Measurements from ENCODE around the gene SNX32.
"Not testable (repeated sequence)": the region's sequence is repeated elsewhere in the genome, so short reads cannot be mapped to it uniquely, and the experiment has no call there.

The SNX32 gene

GRCh38 chr11:65826984-65827735 is 6.6 kb upstream of the SNX32 start:
- H3K4me1 ChIP-seq (ENCODE audit: control insufficient read depth in 1 of 2, insufficient read depth in 2 of 2, low read length in 2 of 2) = peaks cover 19 to 31% of the 10 kb centered on the region in 2 donors
- H3K4me3 ChIP-seq (ENCODE audit: low read depth in 1 of 2, low read length in 2 of 2) = peak overlapping the region; percentile 6 to 42
- H3K9ac ChIP-seq (ENCODE audit: low read depth in 1 of 2, low read length in 2 of 2) = peak overlapping the region in 1 of 2 donors; percentile 35
- no peaks in the 10 kb centered on the region for H3K36me3 ChIP-seq (ENCODE audit: control insufficient read depth in 1 of 2, insufficient read depth in 2 of 2, low read length in 2 of 2)
- H3K27me3 ChIP-seq (ENCODE audit: control insufficient read depth in 1 of 2, insufficient read depth in 2 of 2, low read length in 2 of 2) = no peaks in the 10 kb centered on the region
- no peaks in the 10 kb centered on the region for H3K9me3 ChIP-seq (ENCODE audit: control insufficient read depth in 1 of 2, low read length in 2 of 2)
- H3K27ac ChIP-seq (ENCODE audit: low read depth, low read length) = peak overlapping the region; percentile 12

- Histone ChIP-seq H3K27ac (ENCODE audit: low read depth, low read length) (no peak overlapping the region), H3K4me3 (ENCODE audit: low read depth in 1 of 2, low read length in 2 of 2) (no peak overlapping the region), H3K4me1 (ENCODE audit: control insufficient read depth in 1 of 2, insufficient read depth in 2 of 2, low read length in 2 of 2) (peaks cover 18 to 22% of the 10 kb centered on the region in 2 donors), H3K27me3 (ENCODE audit: control insufficient read depth in 1 of 2, insufficient read depth in 2 of 2, low read length in 2 of 2) (no peaks in the 10 kb centered on the region), H3K36me3 (ENCODE audit: control insufficient read depth in 1 of 2, insufficient read depth in 2 of 2, low read length in 2 of 2) (no peaks in the 10 kb centered on the region), H3K9ac (ENCODE audit: low read depth in 1 of 2, low read length in 2 of 2) (no peak overlapping the region), H3K9me3 (ENCODE audit: control insufficient read depth in 1 of 2, low read length in 2 of 2) (no peaks in the 10 kb centered on the region)
These were observed 4.3 kb upstream of the SNX32 start for GRCh38 chr11:65829459-65829858.

- not testable (repeated sequence) for H3K27ac ChIP-seq (ENCODE audit: low read depth, low read length); H3K9me3 ChIP-seq (ENCODE audit: control insufficient read depth in 1 of 2, low read length in 2 of 2); H3K4me3 ChIP-seq (ENCODE audit: low read depth in 1 of 2, low read length in 2 of 2); H3K36me3 ChIP-seq (ENCODE audit: control insufficient read depth in 1 of 2, insufficient read depth in 2 of 2, low read length in 2 of 2); H3K27me3 ChIP-seq (ENCODE audit: control insufficient read depth in 1 of 2, insufficient read depth in 2 of 2, low read length in 2 of 2); H3K9ac ChIP-seq (ENCODE audit: low read depth in 1 of 2, low read length in 2 of 2)
- peaks cover 21 to 24% of the 10 kb centered on the region in 2 donors for H3K4me1 ChIP-seq (ENCODE audit: control insufficient read depth in 1 of 2, insufficient read depth in 2 of 2, low read length in 2 of 2)
These were observed 1.5 kb upstream of the SNX32 start for GRCh38 chr11:65832231-65832630.

DNA sequence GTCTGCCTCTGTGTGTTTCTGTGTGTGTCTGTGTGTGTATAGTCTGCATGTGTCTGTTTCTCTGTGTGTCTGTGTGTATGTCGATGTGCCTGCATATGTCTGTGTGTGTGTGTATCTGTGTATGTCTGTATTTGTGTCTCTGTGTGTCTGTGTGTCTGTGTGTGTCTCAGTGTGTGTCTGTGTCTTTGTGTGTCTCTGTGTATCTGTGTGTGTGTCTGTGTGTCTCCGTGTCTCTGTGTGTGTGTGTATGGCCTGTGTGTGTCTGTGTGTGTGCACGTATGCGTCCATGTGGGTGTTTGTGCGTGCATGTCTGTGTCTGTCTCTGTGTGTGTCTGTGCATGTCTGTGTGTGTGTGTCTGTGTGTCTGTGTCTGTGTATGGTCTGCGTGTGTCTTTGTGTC is 439 bp downstream of the SNX32 start:
- H3K9me3 ChIP-seq (ENCODE audit: control insufficient read depth in 1 of 2, low read length in 2 of 2) = no peaks in the 10 kb centered on the region
- no peaks in the 10 kb centered on the region for H3K36me3 ChIP-seq (ENCODE audit: control insufficient read depth in 1 of 2, insufficient read depth in 2 of 2, low read length in 2 of 2)
- peak overlapping the region; percentile 79 to 88 for H3K4me3 ChIP-seq (ENCODE audit: low read depth in 1 of 2, low read length in 2 of 2)
- H3K4me1 ChIP-seq (ENCODE audit: control insufficient read depth in 1 of 2, insufficient read depth in 2 of 2, low read length in 2 of 2) = peaks cover 10 to 19% of the 10 kb centered on the region in 2 donors
- H3K27me3 ChIP-seq (ENCODE audit: control insufficient read depth in 1 of 2, insufficient read depth in 2 of 2, low read length in 2 of 2) = no peaks in the 10 kb centered on the region
- no peak overlapping the region for H3K27ac ChIP-seq (ENCODE audit: low read depth, low read length)
- H3K9ac ChIP-seq (ENCODE audit: low read depth in 1 of 2, low read length in 2 of 2) = peak overlapping the region; percentile 22 to 69

DNA sequence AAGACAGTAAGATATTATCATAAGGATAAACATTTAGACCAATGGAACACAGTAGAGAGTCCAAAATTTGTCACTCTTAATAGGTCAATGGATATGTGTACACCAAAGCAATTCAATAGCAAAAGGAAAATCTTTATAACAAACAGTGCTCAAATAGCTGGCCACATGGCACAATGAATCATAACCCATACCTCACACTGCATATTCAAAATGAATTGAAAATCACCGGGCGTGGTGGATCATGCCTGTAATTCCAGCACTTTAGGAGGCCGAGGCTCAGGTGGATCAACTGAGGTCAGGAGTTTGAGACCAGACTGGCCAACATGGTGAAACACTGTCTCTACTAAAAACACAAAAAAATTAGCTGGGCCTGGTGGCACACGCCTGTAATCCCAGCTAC is 8.4 kb downstream of the SNX32 start:
- peaks cover 7 to 8% of the 10 kb centered on the region in 2 donors for H3K4me1 ChIP-seq (ENCODE audit: control insufficient read depth in 1 of 2, insufficient read depth in 2 of 2, low read length in 2 of 2)
- no peaks in the 10 kb centered on the region for H3K9me3 ChIP-seq (ENCODE audit: control insufficient read depth in 1 of 2, low read length in 2 of 2)
- no peak overlapping the region for H3K9ac ChIP-seq (ENCODE audit: low read depth in 1 of 2, low read length in 2 of 2)
- no peaks in the 10 kb centered on the region for H3K36me3 ChIP-seq (ENCODE audit: control insufficient read depth in 1 of 2, insufficient read depth in 2 of 2, low read length in 2 of 2)
- no peak overlapping the region for H3K27ac ChIP-seq (ENCODE audit: low read depth, low read length)
- H3K27me3 ChIP-seq (ENCODE audit: control insufficient read depth in 1 of 2, insufficient read depth in 2 of 2, low read length in 2 of 2) = no peaks in the 10 kb centered on the region
- H3K4me3 ChIP-seq (ENCODE audit: low read depth in 1 of 2, low read length in 2 of 2) = no peak overlapping the region

DNA sequence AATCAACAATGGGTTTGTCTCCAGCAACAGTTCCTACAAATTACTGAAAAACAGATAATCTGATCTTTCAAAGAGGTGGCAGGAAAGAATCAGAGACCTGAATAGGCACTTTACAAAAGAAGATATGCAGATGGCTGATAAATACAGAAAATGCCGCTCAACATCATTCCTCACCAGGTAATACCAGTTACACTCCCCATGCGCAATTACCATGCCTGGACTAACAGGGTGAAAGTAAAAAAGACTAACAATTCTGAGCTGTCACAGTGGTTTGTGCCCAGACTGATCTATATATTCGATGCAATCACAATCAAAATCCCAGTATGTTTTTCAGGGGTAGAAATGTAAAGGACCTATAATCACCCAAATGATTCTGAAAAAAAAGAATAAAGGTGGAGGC is 10.0 kb downstream of the SNX32 start:
- H3K9ac ChIP-seq (ENCODE audit: low read depth in 1 of 2, low read length in 2 of 2) = no peak overlapping the region

GRCh38 chr11:65844231-65844872 is 10.6 kb downstream of the SNX32 start:
- Histone ChIP-seq H3K36me3 (ENCODE audit: control insufficient read depth in 1 of 2, insufficient read depth in 2 of 2, low read length in 2 of 2) (no peaks in the 10 kb centered on the region), H3K9me3 (ENCODE audit: control insufficient read depth in 1 of 2, low read length in 2 of 2) (no peaks in the 10 kb centered on the region), H3K4me3 (ENCODE audit: low read depth in 1 of 2, low read length in 2 of 2) (peak overlapping the region in 1 of 2 donors; percentile 34), H3K27me3 (ENCODE audit: control insufficient read depth in 1 of 2, insufficient read depth in 2 of 2, low read length in 2 of 2) (no peaks in the 10 kb centered on the region), H3K9ac (ENCODE audit: low read depth in 1 of 2, low read length in 2 of 2) (no peak overlapping the region), H3K27ac (ENCODE audit: low read depth, low read length) (no peak overlapping the region), H3K4me1 (ENCODE audit: control insufficient read depth in 1 of 2, insufficient read depth in 2 of 2, low read length in 2 of 2) (peaks cover 8 to 11% of the 10 kb centered on the region in 2 donors)

More for the DNA sequence above, 10.0 kb downstream of the SNX32 start:
- H3K27me3 ChIP-seq (ENCODE audit: control insufficient read depth in 1 of 2, insufficient read depth in 2 of 2, low read length in 2 of 2) = no peaks in the 10 kb centered on the region
- H3K4me3 ChIP-seq (ENCODE audit: low read depth in 1 of 2, low read length in 2 of 2) = peak overlapping the region in 1 of 2 donors; percentile 34
- no peaks in the 10 kb centered on the region for H3K9me3 ChIP-seq (ENCODE audit: control insufficient read depth in 1 of 2, low read length in 2 of 2)
- H3K4me1 ChIP-seq (ENCODE audit: control insufficient read depth in 1 of 2, insufficient read depth in 2 of 2, low read length in 2 of 2) = peaks cover 7 to 8% of the 10 kb centered on the region in 2 donors
- no peaks in the 10 kb centered on the region for H3K36me3 ChIP-seq (ENCODE audit: control insufficient read depth in 1 of 2, insufficient read depth in 2 of 2, low read length in 2 of 2)
- no peak overlapping the region for H3K27ac ChIP-seq (ENCODE audit: low read depth, low read length)

GRCh38 chr11:65847746-65848145 is 14.0 kb downstream of the SNX32 start:
- peaks cover 17 to 21% of the 10 kb centered on the region in 2 donors for H3K36me3 ChIP-seq (ENCODE audit: control insufficient read depth in 1 of 2, insufficient read depth in 2 of 2, low read length in 2 of 2)
- peaks cover 26 to 30% of the 10 kb centered on the region in 2 donors for H3K4me1 ChIP-seq (ENCODE audit: control insufficient read depth in 1 of 2, insufficient read depth in 2 of 2, low read length in 2 of 2)
- peaks cover 3 to 4% of the 10 kb centered on the region in 2 donors for H3K9me3 ChIP-seq (ENCODE audit: control insufficient read depth in 1 of 2, low read length in 2 of 2)
- no peak overlapping the region for H3K4me3 ChIP-seq (ENCODE audit: low read depth in 1 of 2, low read length in 2 of 2)
- H3K27me3 ChIP-seq (ENCODE audit: control insufficient read depth in 1 of 2, insufficient read depth in 2 of 2, low read length in 2 of 2) = no peaks in the 10 kb centered on the region
- no peak overlapping the region for H3K27ac ChIP-seq (ENCODE audit: low read depth, low read length)
- no peak overlapping the region for H3K9ac ChIP-seq (ENCODE audit: low read depth in 1 of 2, low read length in 2 of 2)

GRCh38 chr11:65848693-65849092 is 14.9 kb downstream of the SNX32 start:
- not testable (repeated sequence) for H3K27me3 ChIP-seq (ENCODE audit: control insufficient read depth in 1 of 2, insufficient read depth in 2 of 2, low read length in 2 of 2)

DNA sequence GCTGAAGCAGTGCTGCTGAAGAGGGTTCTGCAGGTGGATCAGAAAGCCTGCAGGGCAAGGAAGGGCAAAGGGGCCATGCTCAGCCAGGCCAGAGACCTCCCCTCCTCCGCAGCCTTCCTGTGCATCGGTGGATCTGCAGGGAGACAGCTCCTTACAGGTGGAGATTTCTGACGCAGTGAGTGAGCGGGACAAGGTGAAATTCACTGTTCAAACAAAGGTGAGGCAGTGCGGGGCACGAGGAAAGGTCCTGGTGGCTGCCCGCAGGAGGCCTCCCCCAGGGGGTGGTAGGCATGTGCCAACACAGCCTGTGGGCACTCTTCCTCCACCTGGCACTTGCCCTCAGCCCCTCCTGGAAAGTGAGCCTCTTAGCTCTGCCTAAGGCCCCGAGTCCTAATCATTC is 15.6 kb downstream of the SNX32 start:
- peaks cover 30 to 34% of the 10 kb centered on the region in 2 donors for H3K4me1 ChIP-seq (ENCODE audit: control insufficient read depth in 1 of 2, insufficient read depth in 2 of 2, low read length in 2 of 2)
- peaks cover 26 to 36% of the 10 kb centered on the region in 2 donors for H3K36me3 ChIP-seq (ENCODE audit: control insufficient read depth in 1 of 2, insufficient read depth in 2 of 2, low read length in 2 of 2)
- H3K9me3 ChIP-seq (ENCODE audit: control insufficient read depth in 1 of 2, low read length in 2 of 2) = peaks cover 3 to 4% of the 10 kb centered on the region in 2 donors
- H3K9ac ChIP-seq (ENCODE audit: low read depth in 1 of 2, low read length in 2 of 2) = no peak overlapping the region
- H3K27ac ChIP-seq (ENCODE audit: low read depth, low read length) = no peak overlapping the region
- H3K27me3 ChIP-seq (ENCODE audit: control insufficient read depth in 1 of 2, insufficient read depth in 2 of 2, low read length in 2 of 2) = no peaks in the 10 kb centered on the region
- H3K4me3 ChIP-seq (ENCODE audit: low read depth in 1 of 2, low read length in 2 of 2) = no peak overlapping the region

More at GRCh38 chr11:65848693-65849092, 14.9 kb downstream of the SNX32 start:
- peaks cover 25 to 30% of the 10 kb centered on the region in 2 donors for H3K36me3 ChIP-seq (ENCODE audit: control insufficient read depth in 1 of 2, insufficient read depth in 2 of 2, low read length in 2 of 2)
- H3K9me3 ChIP-seq (ENCODE audit: control insufficient read depth in 1 of 2, low read length in 2 of 2); H3K9ac ChIP-seq (ENCODE audit: low read depth in 1 of 2, low read length in 2 of 2); H3K27ac ChIP-seq (ENCODE audit: low read depth, low read length); H3K4me3 ChIP-seq (ENCODE audit: low read depth in 1 of 2, low read length in 2 of 2): not testable (repeated sequence)
- H3K4me1 ChIP-seq (ENCODE audit: control insufficient read depth in 1 of 2, insufficient read depth in 2 of 2, low read length in 2 of 2) = peaks cover 32 to 36% of the 10 kb centered on the region in 2 donors

All from duodenal mucosa (tissue), 2 donors.